GM21526 (cell line): ENCODE data around the gene LCN2.
"Not testable (repeated sequence)": the region's sequence is repeated elsewhere in the genome, so short reads cannot be mapped to it uniquely, and the experiment has no call there.

ENCODE experiments used
- ATAC-seq: cut with Tn5 transposase; IDR thresholded peaks from one replicate; pipeline ENCODE4 v1.9.1; 2021; ENCODE audit warnings: moderate library complexity; ENCODE audit not compliant: unreplicated experiment, low FRiP score

LCN2 gene

GRCh38 chr9:128163523-128164306 is 14.5 kb downstream of the LCN2 start:
- ATAC-seq, result no peak

- no peak for ATAC-seq
Measured at GRCh38 chr9:128164307-128164885, 15.1 kb downstream of the LCN2 start.

DNA sequence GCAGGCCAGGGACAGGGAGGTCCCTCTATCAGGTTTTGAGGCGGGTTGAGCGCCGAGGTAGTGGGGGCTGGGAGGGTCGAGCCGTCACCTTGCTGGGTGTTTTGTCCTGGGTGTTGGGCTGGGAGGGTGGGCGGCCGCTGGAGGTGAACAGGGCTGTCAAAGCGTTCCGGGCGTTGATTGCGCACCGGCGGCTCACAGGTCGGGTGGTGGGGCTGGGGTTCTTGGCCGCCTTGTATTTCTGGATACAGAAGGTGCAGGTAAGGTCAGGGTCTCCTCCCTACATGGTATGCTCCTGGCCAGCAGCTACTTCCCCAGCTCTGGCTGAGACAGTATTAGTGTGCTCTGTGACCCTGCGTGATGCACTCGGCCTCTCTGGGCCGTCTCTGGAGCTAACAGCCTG is 16.9 kb downstream of the LCN2 start:
- ATAC-seq, result no peak

DNA sequence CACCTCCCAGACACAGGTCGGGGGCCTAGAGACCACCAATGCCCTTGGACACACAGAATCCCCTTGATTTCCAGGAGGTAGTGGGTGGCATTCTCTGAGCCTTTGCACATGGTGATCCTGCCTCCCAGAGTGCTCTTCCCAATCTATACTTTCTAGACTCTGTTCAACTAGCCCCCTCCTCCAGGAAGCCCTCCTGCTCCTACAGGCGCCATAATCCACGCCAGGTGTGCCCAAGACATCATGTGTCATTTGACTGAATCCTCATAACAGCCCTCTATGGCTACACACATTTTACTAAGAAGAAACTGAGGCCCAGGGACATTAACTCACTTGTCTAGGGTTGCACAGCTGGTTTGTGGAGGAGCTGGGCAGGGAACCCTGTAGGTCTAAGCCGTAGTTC is 18.0 kb downstream of the LCN2 start:
- no peak for ATAC-seq

DNA sequence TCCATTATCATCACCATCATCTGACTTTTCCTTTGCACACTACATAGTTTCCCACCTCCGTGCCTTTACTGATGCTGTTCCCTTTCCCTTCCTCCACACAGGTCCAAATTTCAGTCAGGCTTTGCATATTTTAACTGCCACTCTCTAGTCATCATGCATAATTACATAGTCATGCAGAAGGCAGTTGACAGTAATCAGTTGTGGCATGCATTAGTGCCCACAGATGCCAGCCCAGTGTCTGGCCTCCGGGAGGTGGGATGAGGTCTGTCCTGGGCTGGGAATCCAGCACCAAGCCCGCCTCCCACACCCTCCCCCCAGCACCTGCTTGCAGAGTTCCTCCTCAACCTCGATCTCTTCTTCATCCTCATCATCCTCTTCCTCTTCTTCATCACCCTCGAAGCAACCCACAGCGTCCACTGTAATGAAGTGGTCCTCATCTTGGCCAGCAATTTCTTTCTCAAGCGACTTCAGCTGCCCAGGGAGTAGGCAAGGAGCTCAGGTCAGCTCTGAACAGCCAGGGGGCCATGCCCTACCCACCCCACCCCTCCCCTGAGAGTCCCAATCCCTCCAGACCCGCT is 19.6 kb downstream of the LCN2 start:
- ATAC-seq, result no peak

DNA sequence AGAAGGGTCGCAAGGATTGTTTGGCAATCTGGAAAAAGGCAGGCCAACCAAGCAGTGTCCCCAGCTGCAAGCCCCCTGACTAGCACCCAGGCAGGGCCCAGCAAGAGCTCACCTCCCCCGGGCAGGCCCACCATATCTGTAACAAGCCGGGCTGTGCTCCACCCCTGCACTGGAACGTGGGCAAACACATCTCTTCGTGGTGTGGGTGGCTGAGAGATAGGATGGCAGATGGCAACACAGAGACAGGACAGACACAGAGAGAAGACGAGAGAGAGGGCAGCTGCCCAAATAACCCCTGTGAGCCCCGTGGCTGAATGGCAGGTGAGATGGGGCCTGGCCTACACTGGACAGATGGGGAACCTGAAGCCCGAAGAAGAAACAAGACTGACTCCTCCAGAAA is 20.2 kb downstream of the LCN2 start:
- no peak for ATAC-seq

GRCh38 chr9:128169925-128170324 is 20.7 kb downstream of the LCN2 start:
- ATAC-seq, result no peak

DNA sequence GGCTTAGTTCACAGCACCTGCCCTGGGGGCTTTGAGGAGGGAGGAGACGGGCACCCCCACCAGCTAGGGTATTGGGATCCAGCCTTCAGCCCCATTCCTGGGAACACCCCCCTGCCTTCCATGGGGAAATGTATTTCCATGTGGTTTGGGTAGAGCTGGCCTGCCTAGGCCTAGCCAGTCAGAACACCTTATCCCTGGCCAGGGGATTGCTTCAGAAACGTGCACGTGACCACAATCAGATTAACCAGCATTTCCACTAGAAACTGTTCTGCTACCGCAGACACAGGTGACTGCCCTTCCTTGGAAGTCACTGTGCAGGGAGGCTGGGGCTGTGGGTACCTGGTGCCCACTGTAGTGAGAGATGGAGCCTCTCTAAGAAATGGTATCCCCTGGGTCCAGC is 24.8 kb downstream of the LCN2 start:
- ATAC-seq, result no peak

- no peak for ATAC-seq
Measured at GRCh38 chr9:128175102-128175563, 25.9 kb downstream of the LCN2 start.

- no peak for ATAC-seq
Measured at GRCh38 chr9:128175726-128176125, 26.5 kb downstream of the LCN2 start.

- no peak for ATAC-seq
Measured at GRCh38 chr9:128178806-128179431, 29.7 kb downstream of the LCN2 start.

- no peak for ATAC-seq
Measured at GRCh38 chr9:128180001-128180400, 30.7 kb downstream of the LCN2 start.

DNA sequence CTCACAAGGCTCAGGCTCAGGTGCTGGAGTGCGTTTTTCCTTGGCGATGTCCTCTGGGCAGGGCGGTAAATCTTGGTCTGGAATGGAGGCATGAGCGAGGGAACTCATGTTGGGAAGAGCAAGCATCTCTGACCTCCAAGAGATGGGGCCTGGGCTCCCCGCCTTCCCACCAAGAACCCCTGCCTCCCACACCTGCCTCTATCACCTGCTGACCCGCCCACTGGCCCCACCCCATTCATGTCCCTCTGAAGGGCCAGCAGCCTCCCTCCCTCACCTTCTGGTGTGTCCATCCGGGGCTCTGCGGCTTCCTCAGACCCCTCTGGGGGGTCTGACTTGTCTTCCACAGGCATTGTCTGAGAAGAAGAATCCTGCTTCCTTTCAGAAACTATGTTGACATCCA is 31.2 kb downstream of the LCN2 start:
- ATAC-seq, result no peak

DNA sequence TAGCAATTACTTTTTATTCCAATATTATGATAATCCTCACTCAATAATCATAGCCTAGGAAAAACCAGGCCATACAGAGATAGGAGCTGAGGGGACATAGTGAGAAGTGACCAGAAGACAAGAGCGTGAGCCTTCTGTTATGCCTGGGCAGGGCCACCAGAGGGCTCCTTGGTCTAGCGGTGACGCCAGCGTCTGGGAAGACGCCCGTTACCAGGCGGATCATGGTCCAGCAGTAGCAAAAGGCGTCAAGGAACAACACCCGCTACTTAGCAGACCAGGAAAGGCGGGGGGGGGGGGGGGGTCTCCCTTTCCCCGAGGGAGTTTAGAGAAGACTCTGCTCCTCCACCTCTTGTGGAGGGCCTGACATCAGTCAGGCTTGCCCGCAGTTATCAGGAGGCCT is 32.2 kb downstream of the LCN2 start:
- ATAC-seq, result not testable (repeated sequence)

DNA sequence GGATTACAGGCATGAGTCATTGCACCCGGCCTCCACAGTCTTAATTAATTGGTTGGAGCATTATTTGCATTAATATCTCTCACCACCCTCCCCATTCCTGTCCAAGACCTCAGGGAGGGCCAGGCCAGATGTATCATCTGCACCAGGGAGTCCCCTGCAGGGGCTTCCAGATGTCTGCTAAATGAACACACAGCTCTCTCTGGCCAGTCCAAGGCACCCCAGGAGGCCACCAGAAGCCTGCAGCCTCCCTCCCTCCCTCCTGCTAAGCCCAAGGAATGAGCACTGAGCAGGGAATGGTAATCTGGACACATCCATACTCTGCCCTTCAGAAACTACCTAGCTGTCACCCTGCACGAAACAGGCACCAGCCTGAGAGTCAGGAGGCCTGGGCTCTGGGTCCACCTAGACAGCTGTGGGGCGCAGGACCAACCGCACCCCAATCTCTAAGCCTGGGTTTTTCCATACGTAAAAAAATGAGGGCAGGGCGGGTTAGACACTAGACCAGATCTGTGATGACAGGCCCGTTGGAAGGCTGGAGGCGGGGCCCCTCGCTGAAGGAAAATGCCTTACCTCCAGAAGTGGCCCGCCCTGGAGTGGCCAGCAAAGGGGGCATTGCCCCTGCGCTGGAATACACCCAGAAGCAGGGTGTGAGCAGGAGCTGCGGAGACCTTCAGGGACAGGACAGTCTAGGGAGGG is 33.8 kb downstream of the LCN2 start:
- no peak for ATAC-seq

DNA sequence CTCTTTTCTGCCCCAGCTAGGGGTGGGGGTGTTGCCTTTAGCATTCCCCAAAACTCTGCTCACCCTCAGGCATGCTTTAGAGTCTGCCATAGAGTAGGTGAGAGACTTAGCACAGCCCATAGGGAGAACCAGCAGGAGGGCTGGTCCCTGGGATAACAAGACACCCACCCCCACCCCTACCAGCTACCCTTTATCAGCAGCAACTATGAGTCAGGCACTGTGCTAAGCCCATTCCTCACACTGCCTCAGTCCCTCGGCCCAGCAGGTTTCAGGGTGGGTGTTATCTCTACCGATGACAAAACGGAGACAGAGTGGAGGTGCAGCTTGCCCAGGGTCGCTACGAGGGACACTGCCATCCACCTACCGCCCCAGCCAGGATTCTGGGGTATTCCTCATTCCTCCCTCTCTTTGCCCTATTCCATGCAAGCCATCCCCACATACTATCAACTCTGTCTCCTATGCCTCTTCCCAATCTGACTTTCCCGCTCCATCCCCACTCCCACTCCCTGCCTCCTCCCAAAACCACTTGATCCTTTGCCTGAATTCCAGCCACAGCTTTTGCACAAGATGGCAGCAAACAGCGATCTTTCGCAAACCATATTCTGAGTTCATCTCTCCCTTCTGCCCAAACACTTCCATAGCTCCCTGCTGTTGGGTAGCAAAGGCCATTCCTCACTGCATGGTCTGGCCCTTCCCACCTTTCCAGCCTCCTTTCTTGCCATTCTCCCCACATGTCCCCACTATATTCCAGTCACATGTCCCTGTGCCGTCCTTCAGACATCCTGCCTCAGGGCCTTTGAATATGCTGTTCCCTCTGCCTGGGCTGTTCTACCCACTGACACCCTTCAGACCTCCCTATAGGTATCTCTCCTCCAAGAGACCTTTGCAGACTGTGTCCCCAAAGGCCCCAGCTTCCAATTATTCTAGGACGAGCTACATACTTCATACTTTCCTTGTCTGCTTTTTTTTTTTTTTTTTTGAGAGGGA is 37.0 kb downstream of the LCN2 start:
- no peak for ATAC-seq

GRCh38 chr9:128187361-128187760 is 38.1 kb downstream of the LCN2 start:
- ATAC-seq, result no peak

DNA sequence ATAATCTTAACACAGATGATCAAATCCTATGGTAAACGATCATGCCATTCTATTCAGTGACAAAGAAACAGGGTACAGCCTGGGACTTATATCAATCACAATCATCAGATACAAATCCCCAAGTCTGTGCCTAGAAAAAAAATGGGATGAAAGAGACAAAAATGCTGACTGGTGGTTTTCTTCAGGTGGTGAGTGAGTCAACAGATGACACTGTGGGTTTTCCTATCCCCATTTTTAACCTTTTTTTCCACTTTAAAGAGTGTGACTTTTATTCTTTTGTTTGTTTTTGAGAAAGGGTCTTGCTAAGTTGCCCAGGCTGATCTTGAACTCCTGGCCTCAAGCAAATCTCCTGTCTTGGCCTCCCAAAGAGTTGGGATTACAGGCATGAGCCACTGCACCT is 39.0 kb downstream of the LCN2 start:
- ATAC-seq, result no peak

GRCh38 chr9:128190013-128190412 is 40.8 kb downstream of the LCN2 start:
- ATAC-seq, result no peak
